Mammary epithelial cell (primary cell): ENCODE measurements around the gene AIP.

Experiments used
- EZH2 ChIP-seq: IDR thresholded peaks from 2 replicates; pipeline ENCODE4 v1.6.1; 2012; ENCODE audit warnings: low read length, inconsistent platforms, borderline replicate concordance
- TF ChIP-seq, protein P1 (sequence below), 2 donors: IDR thresholded peaks in 1 of 2; conservative IDR thresholded peaks in 1 of 2; 2 replicates each; pipeline ENCODE4 v1.5.1; 2011 to 2012; ENCODE audit warnings: inconsistent platforms in 2 of 2, low read length in 2 of 2, mild to moderate bottlenecking in 2 of 2, control low read depth in 1 of 2, low read depth in 1 of 2; ENCODE audit not compliant: insufficient read depth in 1 of 2; ENCODE audit errors: extremely low read depth in 1 of 2

- no peak for TF ChIP-seq EZH2
- TF ChIP-seq, protein P1, sequence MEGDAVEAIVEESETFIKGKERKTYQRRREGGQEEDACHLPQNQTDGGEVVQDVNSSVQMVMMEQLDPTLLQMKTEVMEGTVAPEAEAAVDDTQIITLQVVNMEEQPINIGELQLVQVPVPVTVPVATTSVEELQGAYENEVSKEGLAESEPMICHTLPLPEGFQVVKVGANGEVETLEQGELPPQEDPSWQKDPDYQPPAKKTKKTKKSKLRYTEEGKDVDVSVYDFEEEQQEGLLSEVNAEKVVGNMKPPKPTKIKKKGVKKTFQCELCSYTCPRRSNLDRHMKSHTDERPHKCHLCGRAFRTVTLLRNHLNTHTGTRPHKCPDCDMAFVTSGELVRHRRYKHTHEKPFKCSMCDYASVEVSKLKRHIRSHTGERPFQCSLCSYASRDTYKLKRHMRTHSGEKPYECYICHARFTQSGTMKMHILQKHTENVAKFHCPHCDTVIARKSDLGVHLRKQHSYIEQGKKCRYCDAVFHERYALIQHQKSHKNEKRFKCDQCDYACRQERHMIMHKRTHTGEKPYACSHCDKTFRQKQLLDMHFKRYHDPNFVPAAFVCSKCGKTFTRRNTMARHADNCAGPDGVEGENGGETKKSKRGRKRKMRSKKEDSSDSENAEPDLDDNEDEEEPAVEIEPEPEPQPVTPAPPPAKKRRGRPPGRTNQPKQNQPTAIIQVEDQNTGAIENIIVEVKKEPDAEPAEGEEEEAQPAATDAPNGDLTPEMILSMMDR (conservative IDR thresholded peaks at IDR 0.05 in 1 of 2, IDR thresholded peaks at IDR 0.05 in 1 of 2; ENCODE audit: extremely low read depth in 1 of 2, insufficient read depth in 1 of 2, low read depth in 1 of 2, low read length in 2 of 2): no peak
Measured at GRCh38 chr11:67523556-67524479, 41.0 kb downstream of the AIP start.
